Measurements from ENCODE around the gene CLEC3B. TPM values are rescaled to one million over a fixed set of nuclear protein-coding genes. Genes with fewer than 3 reads are reported as not detected.

The CLEC3B gene
- total RNA-seq (ENCODE audit: unreplicated experiment): not detected
- long read RNA-seq: 0 reads

DNA sequence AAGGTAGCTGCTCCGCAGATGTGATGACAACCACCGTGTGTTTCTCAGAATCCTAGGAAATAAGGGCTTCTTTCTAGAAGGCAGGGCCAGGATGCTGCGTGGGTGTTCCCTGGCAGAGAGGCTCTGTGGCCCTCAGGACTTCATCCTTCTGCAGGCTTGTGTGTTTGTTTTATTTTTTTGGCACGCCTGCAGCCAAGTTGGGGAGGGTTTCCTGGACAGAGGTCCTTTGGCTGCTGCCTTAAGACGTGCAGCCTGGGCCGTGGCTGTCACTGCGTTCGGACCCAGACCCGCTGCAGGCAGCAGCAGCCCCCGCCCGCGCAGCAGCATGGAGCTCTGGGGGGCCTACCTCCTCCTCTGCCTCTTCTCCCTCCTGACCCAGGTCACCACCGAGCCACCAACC lies at the start of gene CLEC3B:
CLEC3B (plus strand) TSS at position 266 of the 400 bp plus-strand sequence; CDS start at position 326, 60 bp downstream.
- H3K4me3 Mint-ChIP-seq (ENCODE audit: unreplicated experiment): no peak within 1 kb of the TSS
- H3K36me3 Mint-ChIP-seq (ENCODE audit: unreplicated experiment): no peaks in the 10 kb centered on the region
- TF ChIP-seq, protein P1, sequence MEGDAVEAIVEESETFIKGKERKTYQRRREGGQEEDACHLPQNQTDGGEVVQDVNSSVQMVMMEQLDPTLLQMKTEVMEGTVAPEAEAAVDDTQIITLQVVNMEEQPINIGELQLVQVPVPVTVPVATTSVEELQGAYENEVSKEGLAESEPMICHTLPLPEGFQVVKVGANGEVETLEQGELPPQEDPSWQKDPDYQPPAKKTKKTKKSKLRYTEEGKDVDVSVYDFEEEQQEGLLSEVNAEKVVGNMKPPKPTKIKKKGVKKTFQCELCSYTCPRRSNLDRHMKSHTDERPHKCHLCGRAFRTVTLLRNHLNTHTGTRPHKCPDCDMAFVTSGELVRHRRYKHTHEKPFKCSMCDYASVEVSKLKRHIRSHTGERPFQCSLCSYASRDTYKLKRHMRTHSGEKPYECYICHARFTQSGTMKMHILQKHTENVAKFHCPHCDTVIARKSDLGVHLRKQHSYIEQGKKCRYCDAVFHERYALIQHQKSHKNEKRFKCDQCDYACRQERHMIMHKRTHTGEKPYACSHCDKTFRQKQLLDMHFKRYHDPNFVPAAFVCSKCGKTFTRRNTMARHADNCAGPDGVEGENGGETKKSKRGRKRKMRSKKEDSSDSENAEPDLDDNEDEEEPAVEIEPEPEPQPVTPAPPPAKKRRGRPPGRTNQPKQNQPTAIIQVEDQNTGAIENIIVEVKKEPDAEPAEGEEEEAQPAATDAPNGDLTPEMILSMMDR (IDR thresholded peaks at IDR 0.05; ENCODE audit: partially characterized antibody, unreplicated experiment): no peak
- H3K9me3 Mint-ChIP-seq (ENCODE audit: unreplicated experiment): no peaks in the 10 kb centered on the region
- DNase-seq: no peak
- H3K27ac Mint-ChIP-seq (ENCODE audit: unreplicated experiment): no peak within 1 kb of the TSS
- H3K27me3 Mint-ChIP-seq (ENCODE audit: unreplicated experiment): peaks cover 2% of the 10 kb centered on the region
- peaks cover 10% of the 10 kb centered on the region for H3K4me1 Mint-ChIP-seq (ENCODE audit: low read depth, unreplicated experiment)

- no peak overlapping the region for H3K27ac Mint-ChIP-seq (ENCODE audit: unreplicated experiment)
- H3K9me3 Mint-ChIP-seq (ENCODE audit: unreplicated experiment): peaks cover 4% of the 10 kb centered on the region
- no peak for DNase-seq
- no peak overlapping the region for H3K4me3 Mint-ChIP-seq (ENCODE audit: unreplicated experiment)
- no peaks in the 10 kb centered on the region for H3K27me3 Mint-ChIP-seq (ENCODE audit: unreplicated experiment)
- no peaks in the 10 kb centered on the region for H3K4me1 Mint-ChIP-seq (ENCODE audit: low read depth, unreplicated experiment)
- TF ChIP-seq, protein P1 (IDR thresholded peaks at IDR 0.05; ENCODE audit: partially characterized antibody, unreplicated experiment): no peak
- H3K36me3 Mint-ChIP-seq (ENCODE audit: unreplicated experiment): peaks cover 6% of the 10 kb centered on the region
Observed at GRCh38 chr3:44981220-44981619, 44.9 kb upstream of the CLEC3B start.

DNA sequence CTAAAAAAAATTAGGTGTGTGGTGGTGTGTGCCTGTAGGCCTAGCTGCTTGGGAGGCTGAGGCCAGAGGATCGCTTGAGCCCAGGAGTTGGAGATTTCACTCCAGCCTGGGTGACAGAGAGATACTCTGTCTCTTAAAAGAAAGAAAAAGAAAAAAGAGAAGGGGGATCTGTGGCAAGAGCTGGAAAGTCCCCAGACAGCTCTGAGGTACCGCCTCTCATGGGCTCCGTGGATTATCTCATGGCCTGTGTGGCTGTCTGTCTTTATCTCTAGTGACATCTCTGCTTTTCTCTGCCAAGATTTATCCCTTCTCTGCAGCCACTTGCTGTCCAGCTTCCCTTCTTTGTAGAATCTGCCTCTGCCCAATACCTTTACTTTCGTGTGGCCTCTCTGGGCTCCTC lies 44.4 kb upstream of the CLEC3B start:
- Mint-ChIP-seq H3K9me3 (ENCODE audit: unreplicated experiment) (no peaks in the 10 kb centered on the region), H3K4me1 (ENCODE audit: low read depth, unreplicated experiment) (no peaks in the 10 kb centered on the region), H3K36me3 (ENCODE audit: unreplicated experiment) (peaks cover 6% of the 10 kb centered on the region), H3K27ac (ENCODE audit: unreplicated experiment) (no peak overlapping the region), H3K4me3 (ENCODE audit: unreplicated experiment) (no peak overlapping the region), H3K27me3 (ENCODE audit: unreplicated experiment) (no peaks in the 10 kb centered on the region)
- DNase-seq: no peak
- TF ChIP-seq, protein P1 (IDR thresholded peaks at IDR 0.05; ENCODE audit: partially characterized antibody, unreplicated experiment): no peak

DNA sequence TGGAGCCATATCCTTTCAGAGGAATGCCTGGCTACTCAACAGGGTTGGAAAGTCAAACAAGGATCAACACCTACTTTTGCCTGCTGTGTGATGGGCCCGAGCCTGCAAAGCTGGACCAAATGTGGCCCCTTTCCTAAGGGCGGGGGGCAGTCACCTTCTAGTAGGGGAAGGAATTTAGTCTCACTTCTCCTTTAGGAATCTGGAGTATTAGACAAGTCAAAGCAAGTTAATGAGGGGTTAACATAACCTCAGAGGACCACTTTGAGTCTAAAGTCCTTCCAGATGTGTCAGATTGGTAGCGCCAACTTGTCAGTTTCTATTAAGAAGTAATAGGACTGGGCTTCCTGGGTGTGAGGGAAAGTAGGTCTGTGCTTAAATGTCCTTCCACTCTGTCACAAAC lies 43.3 kb upstream of the CLEC3B start:
- H3K27ac Mint-ChIP-seq (ENCODE audit: unreplicated experiment): no peak overlapping the region
- no peaks in the 10 kb centered on the region for H3K4me1 Mint-ChIP-seq (ENCODE audit: low read depth, unreplicated experiment)
- H3K4me3 Mint-ChIP-seq (ENCODE audit: unreplicated experiment): no peak overlapping the region
- no peak for DNase-seq
- no peaks in the 10 kb centered on the region for H3K27me3 Mint-ChIP-seq (ENCODE audit: unreplicated experiment)
- H3K36me3 Mint-ChIP-seq (ENCODE audit: unreplicated experiment): peaks cover 6% of the 10 kb centered on the region
- H3K9me3 Mint-ChIP-seq (ENCODE audit: unreplicated experiment): no peaks in the 10 kb centered on the region
- TF ChIP-seq, protein P1 (IDR thresholded peaks at IDR 0.05; ENCODE audit: partially characterized antibody, unreplicated experiment): no peak

- TF ChIP-seq, protein P1 (IDR thresholded peaks at IDR 0.05; ENCODE audit: partially characterized antibody, unreplicated experiment): no peak
- DNase-seq: no peak
- Mint-ChIP-seq H3K27ac (ENCODE audit: unreplicated experiment) (no peak overlapping the region), H3K4me1 (ENCODE audit: low read depth, unreplicated experiment) (no peaks in the 10 kb centered on the region), H3K27me3 (ENCODE audit: unreplicated experiment) (no peaks in the 10 kb centered on the region), H3K4me3 (ENCODE audit: unreplicated experiment) (no peak overlapping the region), H3K9me3 (ENCODE audit: unreplicated experiment) (no peaks in the 10 kb centered on the region), H3K36me3 (ENCODE audit: unreplicated experiment) (peaks cover 6% of the 10 kb centered on the region)
Observed at GRCh38 chr3:44983484-44983941, 42.6 kb upstream of the CLEC3B start.

All from glutamatergic neuron (in vitro differentiated cells).